Ureter (tissue), 1 donor: ENCODE data around the gene SLC37A1. TPM values are rescaled to one million over a fixed set of nuclear protein-coding genes. Genes with fewer than 3 reads are reported as not detected.
"Not testable (repeated sequence)": the region's sequence is repeated elsewhere in the genome, so short reads cannot be mapped to it uniquely, and the experiment has no call there.

ENCODE experiments used
- DNase-seq: peaks from one replicate; pipeline ENCODE4 v3.0.0-alpha.2; 2020; ENCODE audit warnings: low spot score
- total RNA-seq: library from RNA; stranded (reverse); gene quantifications from one replicate; pipeline ENCODE4 v1.2.4, GENCODE V29; 2023
- donor health status: DM: yes; HTN: yes; CAD: no.

The SLC37A1 gene
- 48.0 TPM for total RNA-seq

- peak; percentile 50 for DNase-seq
Measured at GRCh38 chr21:42513151-42513984, at the start of gene SLC37A1. TSS of gene SLC37A1 (plus strand) at chr21:42513852. CDS start at chr21:42518455, 4,603 bp downstream.

GRCh38 chr21:42463861-42464515 is 49.7 kb upstream of the SLC37A1 start:
- DNase-seq, result no peak

DNA sequence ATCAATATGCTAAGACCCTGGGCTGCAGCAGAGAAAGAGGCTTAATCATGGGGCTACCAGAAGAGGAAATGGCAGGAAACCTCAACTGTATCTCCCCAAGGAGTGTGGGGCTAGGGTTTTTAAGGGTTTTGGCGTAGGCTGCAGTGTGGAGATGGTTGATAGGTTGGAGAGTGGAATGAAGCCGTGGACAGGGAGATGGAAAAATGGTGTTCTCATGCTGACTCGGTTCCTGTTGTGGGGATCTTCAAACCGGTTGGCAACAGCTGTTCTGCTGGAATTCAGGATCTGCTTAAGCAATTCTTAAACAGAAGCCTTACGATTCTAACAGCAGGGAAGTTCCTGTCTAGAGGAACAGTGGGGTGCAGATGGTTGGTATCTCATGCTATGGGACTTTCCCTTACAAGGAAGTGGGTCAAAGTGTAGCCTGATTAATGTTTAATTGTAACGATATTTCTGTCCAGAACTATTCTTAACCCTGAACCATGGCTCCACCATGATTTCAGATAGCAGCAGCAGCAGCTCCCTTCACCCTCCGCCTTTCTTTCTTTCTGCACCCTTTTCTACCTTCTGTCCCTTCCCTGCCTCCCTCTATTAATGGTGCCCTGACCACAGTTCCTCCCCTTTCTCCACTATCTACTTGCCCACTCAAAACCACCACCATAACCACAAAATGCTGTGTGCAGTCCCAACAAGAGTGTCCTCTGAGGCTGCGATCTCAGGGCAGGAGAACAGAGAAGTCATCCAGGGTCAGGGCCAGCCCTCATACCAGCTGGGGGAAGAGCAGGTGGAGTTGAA is 48.4 kb upstream of the SLC37A1 start:
- DNase-seq, result no peak

GRCh38 chr21:42465803-42466127 is 47.9 kb upstream of the SLC37A1 start:
- DNase-seq, result no peak

GRCh38 chr21:42466700-42467099 is 47.0 kb upstream of the SLC37A1 start:
- no peak for DNase-seq

- DNase-seq, result no peak
Measured at GRCh38 chr21:42467140-42467983, 46.3 kb upstream of the SLC37A1 start.

DNA sequence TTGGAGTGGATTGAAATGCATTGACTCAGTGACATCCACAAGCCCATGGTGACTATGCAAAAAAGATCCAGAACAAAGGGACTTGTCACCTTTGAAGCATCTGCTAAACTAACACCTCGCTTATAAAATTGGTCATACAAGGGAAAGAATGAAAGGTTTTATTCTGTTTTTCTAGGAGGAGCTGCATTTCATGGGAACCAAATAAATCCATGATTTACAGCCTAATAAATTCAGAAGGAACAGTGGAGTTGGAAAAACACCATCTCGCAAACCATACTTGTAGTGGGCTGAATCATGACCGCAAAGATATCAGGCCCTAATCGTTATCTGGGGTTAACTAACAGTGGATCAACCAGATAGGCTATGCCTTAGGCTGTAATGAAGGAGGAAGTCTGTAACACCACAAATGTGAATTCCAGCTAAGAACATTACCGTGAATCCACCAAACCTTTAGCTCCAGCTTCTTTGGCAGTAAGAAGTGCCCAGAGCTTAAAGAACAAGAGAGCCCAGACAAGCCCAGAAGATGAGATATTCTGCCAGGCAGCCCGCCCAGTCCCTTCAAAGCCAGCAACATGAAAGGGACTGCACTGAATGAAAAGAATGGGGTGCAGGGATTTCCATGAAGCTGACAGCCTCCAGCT is 45.0 kb upstream of the SLC37A1 start:
- DNase-seq, result no peak

GRCh38 chr21:42469272-42469671 is 44.4 kb upstream of the SLC37A1 start:
- DNase-seq, result no peak

- DNase-seq, result not testable (repeated sequence)
Measured at GRCh38 chr21:42469726-42470125, 43.9 kb upstream of the SLC37A1 start.

DNA sequence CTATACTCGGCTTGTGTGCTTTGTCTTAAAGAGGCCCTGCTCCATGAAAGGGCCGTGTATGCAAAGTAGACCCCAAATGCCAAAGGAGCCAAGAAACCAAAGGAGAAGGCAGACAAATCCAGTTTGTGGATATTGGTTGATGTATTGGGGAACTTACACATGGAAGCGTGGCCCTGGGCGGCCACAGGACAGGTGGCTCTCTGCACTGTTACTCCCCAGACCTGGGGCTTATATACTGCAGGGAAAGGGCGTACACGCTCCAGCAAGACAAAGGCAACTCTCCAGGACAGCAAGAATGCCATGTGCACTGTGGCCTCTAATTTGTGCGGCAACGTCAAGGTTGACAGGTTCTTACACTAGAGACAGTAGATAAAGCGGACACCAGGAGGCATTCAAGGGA is 42.4 kb upstream of the SLC37A1 start:
- no peak for DNase-seq

- DNase-seq, result no peak
Measured at GRCh38 chr21:42471716-42472330, 41.8 kb upstream of the SLC37A1 start.

DNA sequence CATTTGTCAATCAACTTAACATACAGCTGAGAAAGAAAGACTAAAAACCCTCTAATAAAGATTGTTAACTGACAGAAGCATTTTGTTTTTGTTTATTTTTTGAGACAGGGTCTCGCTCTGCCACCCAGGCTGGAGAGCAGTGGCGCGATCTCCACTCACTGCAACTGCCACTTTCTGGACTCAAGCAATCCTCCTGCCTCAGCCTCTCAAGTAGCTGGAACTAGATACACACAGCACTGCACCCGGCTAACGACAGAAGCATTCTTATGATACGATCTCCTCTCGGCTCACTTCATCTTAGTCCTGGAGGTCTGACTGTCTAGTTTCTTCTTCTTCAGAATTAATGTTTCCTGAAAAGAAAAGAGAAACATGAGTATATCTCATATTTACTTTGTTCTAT is 41.1 kb upstream of the SLC37A1 start:
- DNase-seq, result no peak

DNA sequence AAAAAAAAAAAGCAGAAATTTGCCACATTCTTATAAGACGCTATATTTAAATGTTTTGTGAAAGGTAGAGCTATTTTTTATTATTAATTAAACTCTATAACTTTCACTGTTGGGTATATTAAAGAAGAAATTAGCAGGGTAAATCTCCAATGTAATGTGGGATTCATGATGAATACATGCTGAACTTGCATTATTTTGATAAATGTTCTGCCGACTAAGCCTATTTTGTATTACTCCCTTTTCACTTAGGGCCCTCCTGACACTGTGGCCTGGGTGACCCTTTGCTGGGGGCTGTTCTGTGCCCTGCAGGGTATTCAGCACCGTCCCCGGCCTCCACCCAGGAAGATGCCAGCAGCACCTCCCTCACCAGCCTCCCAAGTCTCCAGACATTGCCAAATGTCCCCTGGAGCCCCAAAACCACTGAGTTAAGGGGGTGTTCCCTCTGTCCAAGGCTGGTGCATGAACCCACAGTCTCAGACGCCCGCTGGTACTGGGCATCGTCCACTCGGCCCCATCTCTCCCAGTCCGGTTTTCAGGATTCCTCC is 40.1 kb upstream of the SLC37A1 start:
- no peak for DNase-seq

- DNase-seq, result peak; percentile 82
Measured at GRCh38 chr21:42474043-42474831, 39.4 kb upstream of the SLC37A1 start.

- no peak for DNase-seq
Measured at GRCh38 chr21:42475036-42475435, 38.6 kb upstream of the SLC37A1 start.

GRCh38 chr21:42475526-42476387 is 37.9 kb upstream of the SLC37A1 start:
- DNase-seq, result no peak

DNA sequence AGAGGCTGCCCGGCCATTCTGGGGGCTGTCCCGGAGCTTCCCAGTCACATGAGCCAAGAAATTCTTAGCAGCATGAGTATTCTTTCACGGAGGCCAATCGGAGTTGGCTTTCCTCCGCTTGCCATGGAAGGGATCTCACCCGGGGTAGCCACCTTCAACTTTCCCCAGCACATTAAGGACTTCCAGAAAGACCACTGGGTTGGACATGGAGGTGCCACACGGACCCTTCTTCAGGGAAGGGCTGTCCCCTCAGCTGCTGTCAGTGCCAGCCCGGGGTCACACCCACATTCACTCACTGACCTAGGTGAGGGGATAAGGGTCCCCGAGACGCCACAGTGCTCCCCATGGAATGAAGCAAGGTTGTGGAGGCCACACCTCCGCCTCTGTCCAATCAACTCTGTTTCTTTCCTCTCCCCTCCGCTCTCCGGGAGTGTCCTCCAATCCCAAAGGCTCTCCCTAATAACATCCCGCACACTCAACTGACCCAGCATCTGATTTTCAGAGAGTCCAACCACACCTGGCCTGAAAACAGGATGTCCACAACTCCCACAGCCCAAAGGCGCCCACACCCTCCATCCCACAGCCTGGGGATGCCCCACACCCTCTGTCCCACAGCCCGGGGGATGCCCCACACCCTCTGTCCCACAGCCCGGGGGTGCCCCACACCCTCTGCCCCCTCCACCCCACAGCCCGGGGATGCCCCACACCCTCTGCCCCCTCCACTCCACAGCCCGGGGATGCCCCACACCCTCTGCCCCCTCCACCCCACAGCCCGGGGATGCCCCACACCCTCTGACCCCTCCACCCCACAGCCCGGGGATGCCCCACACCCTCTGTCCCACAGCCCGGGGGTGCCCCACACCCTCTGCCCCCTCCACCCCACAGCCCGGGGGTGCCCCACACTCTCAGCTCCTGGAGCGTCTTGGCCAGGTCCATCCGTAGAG is 37.0 kb upstream of the SLC37A1 start:
- DNase-seq, result no peak
